Activated B cell treated with CpG ODN at 0.5 μM for 24 hours (primary cell): Measurements from ENCODE around the gene MYCBPAP. TPM values are rescaled to one million over a fixed set of nuclear protein-coding genes. Genes with fewer than 3 reads are reported as not detected.

ENCODE experiments used
- ATAC-seq: fragments of 200-7000 bp; cut with Tn5 transposase; one replicate; pipeline ENCODE4 v1.10.0; 2021; ENCODE audit warnings: low read depth, mild to moderate bottlenecking, moderate library complexity
- CTCF ChIA-PET: fragments of 350-600 bp; sonication (Branson Sonifier 250); formaldehyde crosslinking; loops from one replicate; lab custom pipeline; 2021; ENCODE audit warnings: antibody characterized with exemption; lab: Charles Lee
- POLR2A ChIA-PET: fragments of 350-600 bp; sonication (Branson Sonifier 250); formaldehyde crosslinking; loops from one replicate; lab custom pipeline; 2021; ENCODE audit warnings: antibody characterized with exemption; lab: Charles Lee
- DNase-seq: peaks from one replicate; pipeline ENCODE4 v3.0.0; 2022
- H3K27ac Mint-ChIP-seq: one replicate; pipeline ENCODE4 v1.8.0; 2020; ENCODE audit warnings: mixed read lengths
- H3K27me3 Mint-ChIP-seq: one replicate; pipeline ENCODE4 v1.8.0; 2021; ENCODE audit warnings: mixed read lengths
- H3K36me3 Mint-ChIP-seq: one replicate; pipeline ENCODE4 v1.8.0; 2021; ENCODE audit warnings: low read depth, mixed read lengths
- H3K4me1 Mint-ChIP-seq: one replicate; pipeline ENCODE4 v1.8.0; 2021; ENCODE audit warnings: mixed read lengths
- H3K4me3 Mint-ChIP-seq: one replicate; pipeline ENCODE4 v1.8.0; 2020; ENCODE audit warnings: mild to moderate bottlenecking, mixed read lengths
- H3K9me3 Mint-ChIP-seq: one replicate; pipeline ENCODE4 v1.8.0; 2020; ENCODE audit warnings: mixed read lengths
- CTCF ChIP-seq: fragments of 200-600 bp; IDR thresholded peaks from one replicate; pipeline ENCODE4 v1.8.0; 2022; ENCODE audit warnings: antibody characterized with exemption, mild to moderate bottlenecking
- intact Hi-C: fragments of 100-400 bp; cut with micrococcal nuclease; formaldehyde crosslinking; loops from one replicate; pipeline ENCODE4 v1.15.1; 2024
- total RNA-seq: library from RNA; stranded (reverse); gene quantifications from 2 replicates; pipeline ENCODE4 v1.2.3, GENCODE V29; 2022

MYCBPAP gene
- total RNA-seq, 1 donor from 2014 or later, result 2.3 TPM

GRCh38 chr17:50560931-50561745 is 52.9 kb downstream of the MYCBPAP start:
- Mint-ChIP-seq H3K27ac (no peak overlapping the region), H3K27me3 (peaks cover 43% of the 10 kb centered on the region), H3K4me1 (peaks cover 33% of the 10 kb centered on the region), H3K4me3 (peak overlapping the region; percentile 32), H3K9me3 (no peaks in the 10 kb centered on the region), H3K36me3 (no peaks in the 10 kb centered on the region)
- ATAC-seq (no peak), DNase-seq (no peak)
- ChIA-PET CTCF (interaction anchor here (1.6 to 2.3 kb wide), 2 partner anchors 10 to 19 kb away, joined by 6 read pairs; no protein-coding TSS in a partner anchor), POLR2A (interaction anchor here (0.6 to 2.7 kb wide), 5 partner anchors 11 to 305 kb away, joined by 3 to 8 read pairs (median 4); partner anchors contain the start of gene TOB1)
- intact Hi-C loops, result loop anchor here (1.0 to 5.0 kb wide), 4 partner anchors 14 to 82 kb away; partner anchors contain the start of genes RSAD1 and SPATA20
- TF ChIP-seq CTCF, result no peak

- Mint-ChIP-seq H3K9me3 (no peaks in the 10 kb centered on the region), H3K4me1 (peaks cover 33% of the 10 kb centered on the region), H3K27me3 (peaks cover 49% of the 10 kb centered on the region), H3K4me3 (peak overlapping the region; percentile 28), H3K36me3 (no peaks in the 10 kb centered on the region), H3K27ac (no peak overlapping the region)
- TF ChIP-seq CTCF, result no peak
- ATAC-seq, result no peak
- intact Hi-C loops, result loop anchor here (2.0 to 5.0 kb wide), 2 partner anchors 66 to 83 kb away; partner anchors contain the start of gene RSAD1
- CTCF ChIA-PET, result interaction anchor here (2.3 kb wide), 1 partner anchor 19 kb away, joined by 6 read pairs; no protein-coding TSS in a partner anchor
- DNase-seq, result no peak
- POLR2A ChIA-PET, result interaction anchor here (0.6 to 1.5 kb wide), 2 partner anchors 19 to 25 kb away, joined by 3 to 4 read pairs; no protein-coding TSS in a partner anchor
These were observed 53.5 kb downstream of the MYCBPAP start for GRCh38 chr17:50561746-50562141.

- Mint-ChIP-seq H3K27ac (no peak overlapping the region), H3K36me3 (no peaks in the 10 kb centered on the region), H3K4me3 (peak overlapping the region; percentile 60), H3K27me3 (peaks cover 52% of the 10 kb centered on the region), H3K4me1 (peaks cover 33% of the 10 kb centered on the region), H3K9me3 (no peaks in the 10 kb centered on the region)
- intact Hi-C loops, result loop anchor here (5.0 kb wide), 1 partner anchor 65 kb away; no protein-coding TSS in a partner anchor
- POLR2A ChIA-PET, result interaction anchor here (0.6 kb wide), 1 partner anchor 24 kb away, joined by 3 read pairs; no protein-coding TSS in a partner anchor
- ATAC-seq (no peak), DNase-seq (no peak)
- CTCF ChIA-PET, result no interaction called here
- no peak for TF ChIP-seq CTCF
These were observed 54.2 kb downstream of the MYCBPAP start for GRCh38 chr17:50562242-50563091.

- intact Hi-C loops, result loop anchor here (5.0 kb wide), 1 partner anchor 64 kb away; no protein-coding TSS in a partner anchor
- ChIA-PET CTCF (no interaction called here), POLR2A (no interaction called here)
- H3K36me3 Mint-ChIP-seq, result no peaks in the 10 kb centered on the region
- H3K27me3 Mint-ChIP-seq, result peaks cover 57% of the 10 kb centered on the region
- DNase-seq, result no peak
- no peak overlapping the region for H3K27ac Mint-ChIP-seq
- H3K9me3 Mint-ChIP-seq, result no peaks in the 10 kb centered on the region
- TF ChIP-seq CTCF, result no peak
- H3K4me3 Mint-ChIP-seq, result no peak overlapping the region
- peaks cover 33% of the 10 kb centered on the region for H3K4me1 Mint-ChIP-seq
- ATAC-seq, result no peak
These were observed 54.9 kb downstream of the MYCBPAP start for GRCh38 chr17:50563092-50563511.
